Neuronal stem cell (in vitro differentiated cells): Measurements from ENCODE around the gene GDF2.

Experiments used
- DNase-seq: peaks from one replicate; pipeline ENCODE4 v3.0.0-alpha.2; 2013; ENCODE audit warnings: low spot score
- H2AFZ ChIP-seq: one replicate; pipeline ENCODE4 v1.6.1; 2013; ENCODE audit warnings: mild to moderate bottlenecking, low read length, inconsistent platforms
- H2AK5ac ChIP-seq: 2 replicates; pipeline ENCODE4 v1.6.1; 2013; ENCODE audit warnings: low read depth, mild to moderate bottlenecking, inconsistent platforms, low read length, moderate library complexity, mixed read lengths
- H2BK120ac ChIP-seq: 2 replicates; pipeline ENCODE4 v1.6.1; 2013; ENCODE audit warnings: low read depth, mild to moderate bottlenecking, inconsistent platforms, low read length, moderate library complexity, mixed read lengths
- H2BK12ac ChIP-seq: one replicate; pipeline ENCODE4 v1.6.1; 2013; ENCODE audit warnings: low read length, inconsistent platforms
- H2BK15ac ChIP-seq: 2 replicates; pipeline ENCODE4 v1.6.1; 2013; ENCODE audit warnings: mild to moderate bottlenecking, low read length, inconsistent platforms, mixed read lengths
- H2BK5ac ChIP-seq: one replicate; pipeline ENCODE4 v1.6.1; 2013; ENCODE audit warnings: inconsistent platforms, mild to moderate bottlenecking, low read length, moderate library complexity
- H3K14ac ChIP-seq: one replicate; pipeline ENCODE4 v1.6.1; 2013; ENCODE audit warnings: low read length, inconsistent platforms
- H3K18ac ChIP-seq: 2 replicates; pipeline ENCODE4 v1.6.1; 2013; ENCODE audit warnings: low read length, inconsistent platforms
- H3K23ac ChIP-seq: 2 replicates; pipeline ENCODE4 v1.6.1; 2013; ENCODE audit warnings: low read depth, mild to moderate bottlenecking, mixed read lengths, low read length, inconsistent platforms; ENCODE audit not compliant: poor library complexity
- H3K27ac ChIP-seq: replicated peaks from 3 replicates; pipeline ENCODE4 v1.5.1; 2013; ENCODE audit warnings: low read length, inconsistent platforms
- H3K27me3 ChIP-seq, 3 experiments: 2 replicates each; pipeline ENCODE4 v1.6.1; 2013; ENCODE audit warnings: low read length in 3 of 3, mild to moderate bottlenecking in 2 of 3, inconsistent platforms in 1 of 3, low read depth in 1 of 3, mixed read lengths in 1 of 3, moderate library complexity in 1 of 3; ENCODE audit not compliant: control insufficient read depth in 3 of 3, insufficient read depth in 3 of 3
- H3K36me3 ChIP-seq, 2 donors: replicated peaks in 1 of 2; 2 replicates each; pipeline ENCODE4 v1.6.1; 2013; ENCODE audit warnings: low read length in 2 of 2; ENCODE audit not compliant: control insufficient read depth in 2 of 2, insufficient read depth in 2 of 2
- H3K4ac ChIP-seq: 2 replicates; pipeline ENCODE4 v1.6.1; 2013; ENCODE audit warnings: inconsistent platforms, mild to moderate bottlenecking, low read length, moderate library complexity
- H3K4me1 ChIP-seq, 2 donors: 1 replicate in 1 of 2; 2 replicates in 1 of 2; pipeline ENCODE4 v1.6.1; 2013; ENCODE audit warnings: low read length in 2 of 2, low read depth in 1 of 2; ENCODE audit not compliant: control insufficient read depth in 2 of 2, insufficient read depth in 1 of 2
- H3K4me2 ChIP-seq: one replicate; pipeline ENCODE4 v1.6.1; 2013; ENCODE audit warnings: mild to moderate bottlenecking, low read length, inconsistent platforms; ENCODE audit not compliant: insufficient read depth, poor library complexity, severe bottlenecking
- H3K4me3 ChIP-seq, 2 donors: 2 replicates each; pipeline ENCODE4 v1.5.1; 2013; ENCODE audit warnings: low read length in 2 of 2, mild to moderate bottlenecking in 2 of 2, inconsistent platforms in 1 of 2, moderate library complexity in 1 of 2
- H3K79me1 ChIP-seq: one replicate; pipeline ENCODE4 v1.6.1; 2013; ENCODE audit warnings: low read depth, mild to moderate bottlenecking, inconsistent platforms, low read length, moderate library complexity
- H3K9ac ChIP-seq: one replicate; pipeline ENCODE4 v1.6.1; 2013; ENCODE audit warnings: mild to moderate bottlenecking, low read depth, low read length, inconsistent platforms; ENCODE audit not compliant: poor library complexity
- H3K9me3 ChIP-seq, 2 donors: replicated peaks in 1 of 2; 2 replicates each; pipeline versions ENCODE3 to v1.6.1; 2013; ENCODE audit warnings: low read length in 2 of 2, mild to moderate bottlenecking in 2 of 2, inconsistent platforms in 1 of 2, low read depth in 1 of 2, mixed read lengths in 1 of 2, moderate library complexity in 1 of 2; ENCODE audit not compliant: control insufficient read depth in 2 of 2, insufficient read depth in 1 of 2
- H4K8ac ChIP-seq: one replicate; pipeline ENCODE4 v1.6.1; 2013; ENCODE audit warnings: low read depth, mild to moderate bottlenecking, inconsistent platforms, low read length, moderate library complexity
- H4K91ac ChIP-seq: one replicate; pipeline ENCODE4 v1.6.1; 2013; ENCODE audit warnings: low read length, low read depth, mild to moderate bottlenecking, inconsistent platforms; ENCODE audit not compliant: poor library complexity
- WGBS, 2 donors: extraction: QIAGEN DNeasy Blood & Tissue Kit; methylation state at CpG; one replicate each; pipeline ENCODE4 v1.1.7; 2013; ENCODE audit warnings: missing lambda C conversion rate in 2 of 2, mixed read lengths in 1 of 2; ENCODE audit not compliant: insufficient read length in 2 of 2, insufficient replicate concordance in 1 of 2; ENCODE audit errors: extremely low coverage in 2 of 2; 5-methylcytosine and 5-hydroxymethylcytosine counted together

Gene GDF2

DNA sequence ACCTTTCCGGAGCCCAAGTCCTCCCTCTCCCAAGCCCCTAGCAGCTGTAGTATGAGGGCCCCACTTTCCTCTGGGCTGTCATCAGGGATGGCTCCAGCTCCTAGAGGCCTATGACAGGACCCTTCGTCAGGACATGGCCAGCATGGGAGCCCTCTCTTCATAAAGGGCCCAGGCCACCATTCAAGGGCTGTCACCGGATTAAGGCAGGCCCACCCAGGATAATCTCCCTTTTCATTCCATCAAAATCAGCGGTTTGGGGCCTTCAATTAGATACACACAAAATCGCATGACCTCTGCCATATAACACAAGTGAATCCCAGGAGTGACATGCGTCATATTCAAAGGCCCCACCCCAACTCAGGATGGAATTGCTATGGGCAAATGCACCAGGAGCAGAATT is 34.4 kb upstream of the GDF2 start:
- Histone ChIP-seq H3K4ac (no peak overlapping the region), H3K79me1 (no peaks in the 10 kb centered on the region), H3K9me3 (peaks cover 0 to 2% of the 10 kb centered on the region in 2 donors)

DNA sequence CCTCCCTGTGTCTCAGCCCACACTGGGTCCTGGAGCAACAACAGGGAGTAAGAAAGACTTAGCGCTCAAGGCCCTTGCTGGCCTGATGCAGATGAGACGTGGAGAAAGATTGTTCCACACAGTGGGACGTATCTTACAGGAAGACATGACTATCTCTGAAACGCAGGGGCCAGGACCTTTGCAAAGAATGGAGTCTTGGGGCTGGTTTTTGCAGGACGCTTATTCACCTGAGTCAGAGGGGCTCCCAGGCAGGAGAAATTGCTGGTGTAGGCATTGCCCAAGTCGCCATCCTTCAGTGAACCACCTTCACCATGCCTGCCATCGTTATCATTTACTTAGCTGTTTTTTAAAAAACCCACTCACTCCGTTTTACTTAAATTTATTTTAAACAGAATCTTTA is 34.0 kb upstream of the GDF2 start:
- H2AFZ ChIP-seq = peak overlapping the region; percentile 11
- no peak overlapping the region for H3K27ac ChIP-seq
- H3K79me1 ChIP-seq = no peaks in the 10 kb centered on the region
- no peak overlapping the region for H3K9ac ChIP-seq
- no peak overlapping the region for H3K4ac ChIP-seq
- no peak overlapping the region for H4K8ac ChIP-seq
- no peak overlapping the region for H4K91ac ChIP-seq
- no peak overlapping the region for H2AK5ac ChIP-seq
- H3K4me1 ChIP-seq = peaks cover 0 to 3% of the 10 kb centered on the region in 2 donors
- no peak overlapping the region for H2BK120ac ChIP-seq
- DNase-seq = no peak
- H2BK15ac ChIP-seq = no peak overlapping the region
- H3K27me3 ChIP-seq = peaks cover 0 to 5% (median 0%) of the 10 kb centered on the region in 3 experiments
- WGBS, 2 donors = 100% methylated on average over 1 of the region's 8 CpGs
- no peak overlapping the region for H3K18ac ChIP-seq
- no peak overlapping the region for H2BK5ac ChIP-seq
- H3K9me3 ChIP-seq = peaks cover 0 to 2% of the 10 kb centered on the region in 2 donors
- H3K14ac ChIP-seq = no peak overlapping the region
- H3K4me2 ChIP-seq = no peak overlapping the region
- H3K36me3 ChIP-seq = no peaks in the 10 kb centered on the region
- H3K23ac ChIP-seq = no peak overlapping the region
- no peak overlapping the region for H2BK12ac ChIP-seq
- no peak overlapping the region for H3K4me3 ChIP-seq

More for the DNA sequence above, 34.4 kb upstream of the GDF2 start:
- H3K27ac ChIP-seq = no peak overlapping the region
- no peak overlapping the region for H2BK12ac ChIP-seq
- H4K91ac ChIP-seq = no peak overlapping the region
- no peak overlapping the region for H3K14ac ChIP-seq
- no peak overlapping the region for H3K4me2 ChIP-seq
- H2BK120ac ChIP-seq = no peak overlapping the region
- no peak overlapping the region for H3K23ac ChIP-seq
- no peak overlapping the region for H3K4me3 ChIP-seq
- H2AK5ac ChIP-seq = no peak overlapping the region
- H3K27me3 ChIP-seq = peaks cover 0 to 5% (median 0%) of the 10 kb centered on the region in 3 experiments
- peaks cover 0 to 3% of the 10 kb centered on the region in 2 donors for H3K4me1 ChIP-seq
- no peak overlapping the region for H3K9ac ChIP-seq
- no CpG with 5 or more reads among the region's 6 CpGs for WGBS, 2 donors
- H2BK15ac ChIP-seq = no peak overlapping the region
- H3K18ac ChIP-seq = no peak overlapping the region
- H4K8ac ChIP-seq = no peak overlapping the region
- H2AFZ ChIP-seq = peak overlapping the region; percentile 11
- H2BK5ac ChIP-seq = no peak overlapping the region
- no peaks in the 10 kb centered on the region for H3K36me3 ChIP-seq
- DNase-seq = no peak

DNA sequence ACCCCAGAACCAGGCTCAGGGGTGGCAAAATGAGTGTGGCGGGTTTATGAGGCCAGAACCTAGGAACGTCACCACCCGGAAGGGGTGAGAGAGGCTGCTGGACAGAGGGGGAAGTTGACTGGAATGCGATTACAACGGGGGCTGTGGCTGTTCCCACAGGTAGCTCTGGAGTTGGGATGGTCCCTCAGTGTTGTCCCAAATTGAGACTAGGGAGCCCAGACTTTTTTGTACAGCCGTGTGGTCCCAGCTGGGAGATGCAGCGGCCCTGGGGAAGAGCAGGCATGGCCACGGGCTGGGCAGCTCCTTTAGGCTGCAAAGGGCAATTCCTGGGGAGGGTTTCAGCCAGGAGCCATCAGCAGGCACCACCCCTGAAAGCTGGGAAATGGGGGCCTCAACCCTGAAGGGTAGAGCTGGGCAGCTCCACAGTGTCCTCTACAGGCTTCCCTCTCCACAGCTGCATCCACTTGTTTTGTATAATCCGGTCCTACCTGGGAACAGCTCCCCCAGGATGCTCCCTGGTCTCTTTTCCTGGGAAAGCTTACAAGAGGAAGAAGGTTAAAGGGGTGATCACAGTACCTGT is 33.2 kb upstream of the GDF2 start:
- Histone ChIP-seq H3K18ac (no peak overlapping the region), H3K4me3 (no peak overlapping the region), H3K4me2 (no peak overlapping the region), H3K27ac (no peak overlapping the region), H2BK120ac (no peak overlapping the region), H4K8ac (no peak overlapping the region), H4K91ac (no peak overlapping the region), H2BK15ac (peak overlapping the region; percentile 20), H3K4ac (no peak overlapping the region), H2BK12ac (no peak overlapping the region), H3K9ac (no peak overlapping the region), H3K23ac (no peak overlapping the region), H2AK5ac (no peak overlapping the region), H3K27me3 (peaks cover 0 to 5% (median 0%) of the 10 kb centered on the region in 3 experiments), H3K9me3 (peaks cover 0 to 2% of the 10 kb centered on the region in 2 donors), H3K4me1 (peaks cover 0 to 3% of the 10 kb centered on the region in 2 donors), H3K79me1 (no peaks in the 10 kb centered on the region), H3K14ac (no peak overlapping the region), H3K36me3 (no peaks in the 10 kb centered on the region), H2BK5ac (no peak overlapping the region), H2AFZ (no peak overlapping the region)
- WGBS, 2 donors = no CpG with 5 or more reads among the region's 9 CpGs
- DNase-seq = no peak

- Histone ChIP-seq H2BK15ac (no peak overlapping the region), H3K4me2 (no peak overlapping the region), H3K4me3 (no peak overlapping the region), H2BK120ac (no peak overlapping the region), H3K79me1 (no peaks in the 10 kb centered on the region), H2BK12ac (no peak overlapping the region), H3K27ac (no peak overlapping the region), H2BK5ac (no peak overlapping the region), H3K18ac (no peak overlapping the region), H3K36me3 (no peaks in the 10 kb centered on the region), H3K9ac (no peak overlapping the region), H3K27me3 (peaks cover 0 to 5% (median 0%) of the 10 kb centered on the region in 3 experiments), H3K14ac (no peak overlapping the region), H3K4me1 (peaks cover 0 to 3% of the 10 kb centered on the region in 2 donors), H3K4ac (no peak overlapping the region), H4K91ac (no peak overlapping the region), H3K9me3 (peaks cover 0 to 2% of the 10 kb centered on the region in 2 donors), H2AFZ (no peak overlapping the region), H4K8ac (no peak overlapping the region), H2AK5ac (no peak overlapping the region), H3K23ac (no peak overlapping the region)
- DNase-seq = no peak
- no CpG with 5 or more reads among the region's 6 CpGs for WGBS, 2 donors
Observed at GRCh38 chr10:47289921-47290320, 32.3 kb upstream of the GDF2 start.
